ENCODE data around the gene ADIPOR2.
"Not testable (repeated sequence)": the region's sequence is repeated elsewhere in the genome, so short reads cannot be mapped to it uniquely, and the experiment has no call there.

GRCh38 chr12:1711536-1712211 lies 20.8 kb downstream of the ADIPOR2 start:
- TF ChIP-seq CTCF, POLR2A (IDR thresholded peaks at IDR 0.05): not testable (repeated sequence)

Measured in ovary (tissue), 3 donors.